NB4 (cell line): ENCODE results near the gene COPB2.

Experiments used
- DNase-seq: peaks from one replicate; pipeline ENCODE4 v3.0.0; 2010; ENCODE audit warnings: low read depth
- H3K4me3 ChIP-seq: one replicate; pipeline ENCODE4 v1.5.1; 2011; ENCODE audit warnings: mild to moderate bottlenecking, low read depth, low read length, moderate library complexity
- CTCF ChIP-seq: IDR thresholded peaks from one replicate; pipeline ENCODE4 v1.5.1; 2012; ENCODE audit warnings: low read depth, low read length
- MYC ChIP-seq: IDR thresholded peaks from 2 replicates; pipeline ENCODE4 v1.6.1; 2011; ENCODE audit warnings: low read depth, low read length
- POLR2A ChIP-seq: IDR thresholded peaks from 2 replicates; pipeline ENCODE4 v1.6.1; 2011; ENCODE audit warnings: mild to moderate bottlenecking; ENCODE audit not compliant: insufficient read length; ENCODE audit errors: extremely low read depth
- TF ChIP-seq, protein P1 (sequence below): IDR thresholded peaks from 2 replicates; pipeline ENCODE4 v1.6.1; 2011; ENCODE audit warnings: low read depth, low read length

Gene COPB2

DNA sequence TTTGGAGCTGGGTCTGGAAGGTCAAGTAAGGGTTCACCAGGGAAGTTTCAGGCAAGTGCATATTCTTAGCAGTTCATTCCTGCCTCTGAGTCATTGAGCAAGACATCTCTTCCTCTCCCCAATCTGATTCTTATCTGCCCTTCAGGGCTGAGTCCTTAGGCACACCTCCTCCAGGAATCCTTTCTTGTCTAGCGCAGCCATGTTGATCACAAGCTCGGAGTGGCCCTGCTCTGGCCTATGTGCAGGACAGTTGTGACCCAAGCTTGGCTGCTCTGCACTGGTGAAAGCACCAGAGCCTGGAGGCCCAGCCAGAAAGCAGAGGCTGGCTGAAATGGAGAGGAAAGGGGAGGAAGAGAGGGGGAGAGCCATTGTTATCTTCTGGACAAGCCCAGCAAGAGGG, 76.5 kb downstream of the COPB2 start:
- H3K4me3 ChIP-seq = no peak overlapping the region
- peak; percentile 27 for DNase-seq
- TF ChIP-seq POLR2A = no peak
- TF ChIP-seq MYC = no peak

DNA sequence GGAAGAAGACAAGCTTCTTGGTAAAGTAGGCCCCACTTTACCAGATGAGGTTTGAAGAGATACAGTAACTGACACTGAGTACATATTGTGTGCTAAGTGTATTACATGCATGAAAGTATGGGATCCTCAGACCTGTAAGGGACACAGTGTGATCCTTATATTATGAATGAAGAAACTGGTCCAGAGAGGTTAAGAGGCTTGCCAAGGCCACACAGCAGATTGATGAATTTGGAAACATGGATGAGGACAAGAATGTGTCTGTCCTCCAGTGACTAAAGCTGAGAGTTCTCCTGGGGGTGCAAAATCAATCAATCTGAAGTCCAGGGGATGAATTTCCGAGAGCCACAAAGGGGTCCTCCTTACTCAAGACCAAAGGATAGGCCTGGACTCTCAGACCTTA, 77.0 kb downstream of the COPB2 start:
- DNase-seq = no peak

GRCh38 chr3:139311557-139311956, 77.9 kb downstream of the COPB2 start:
- TF ChIP-seq POLR2A (no peak), CTCF (no peak), MYC (no peak)
- TF ChIP-seq, protein P1, sequence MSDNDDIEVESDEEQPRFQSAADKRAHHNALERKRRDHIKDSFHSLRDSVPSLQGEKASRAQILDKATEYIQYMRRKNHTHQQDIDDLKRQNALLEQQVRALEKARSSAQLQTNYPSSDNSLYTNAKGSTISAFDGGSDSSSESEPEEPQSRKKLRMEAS = no peak
- no peak overlapping the region for H3K4me3 ChIP-seq
- no peak for DNase-seq

More for the DNA sequence above, 77.0 kb downstream of the COPB2 start:
- H3K4me3 ChIP-seq = no peak overlapping the region
- TF ChIP-seq CTCF (no peak), POLR2A (no peak), MYC (no peak)

- H3K4me3 ChIP-seq = no peak overlapping the region
- no peak for DNase-seq
Measured at GRCh38 chr3:139310474-139310933, 78.9 kb downstream of the COPB2 start.

GRCh38 chr3:139309880-139310279, 79.6 kb downstream of the COPB2 start:
- peak; percentile 28 for DNase-seq
- TF ChIP-seq MYC (no peak), POLR2A (no peak), CTCF (no peak)
- TF ChIP-seq, protein P1 = no peak
- no peak overlapping the region for H3K4me3 ChIP-seq

More at GRCh38 chr3:139310474-139310933, 78.9 kb downstream of the COPB2 start:
- no peak for TF ChIP-seq MYC
- TF ChIP-seq CTCF = no peak
- TF ChIP-seq POLR2A = no peak
- TF ChIP-seq, protein P1 = no peak

GRCh38 chr3:139309061-139309591, 80.3 kb downstream of the COPB2 start:
- TF ChIP-seq POLR2A (no peak), MYC (no peak), CTCF (no peak)
- TF ChIP-seq, protein P1 = no peak
- no peak for DNase-seq
- no peak overlapping the region for H3K4me3 ChIP-seq
